22Rv1 (cell line): ENCODE measurements around the gene KRTAP10-12.

Experiments used
- CTCF ChIP-seq: fragments of 450-650 bp; IDR thresholded peaks from 2 replicates; pipeline ENCODE4 v1.5.1; 2017; ENCODE audit warnings: mild to moderate bottlenecking
- ZFX ChIP-seq: fragments of 450-650 bp; IDR thresholded peaks from 2 replicates; pipeline ENCODE4 v1.6.1; 2017; ENCODE audit warnings: antibody characterized with exemption, borderline replicate concordance

GRCh38 chr21:44654576-44655175 lies 42.3 kb upstream of the KRTAP10-12 start, which contains the start of gene KRTAP12-4:
- no peak for TF ChIP-seq CTCF
- no peak for TF ChIP-seq ZFX
